HCT116 (cell line): Measurements from ENCODE around the gene SUPT20HL1. TPM values are rescaled to one million over a fixed set of nuclear protein-coding genes. Genes with fewer than 3 reads are reported as not detected.

Experiments
- ATAC-seq: fragments of 200-7000 bp; cut with Tn5 transposase; 2 replicates; pipeline ENCODE4 v1.9.1; 2020; ENCODE audit warnings: mild to moderate bottlenecking, moderate library complexity
- BruUV-seq: library from RNA; stranded (reverse); fragments of 400-500 nt; replicated peaks from 2 replicates; lab custom pipeline; 2021; lab: Mats Ljungman, UMichigan
- CTCF ChIA-PET: fragments of 300-600 bp; sonication (Branson Sonifier 250); formaldehyde crosslinking; loops from one replicate; lab custom pipeline; 2021; ENCODE audit warnings: antibody characterized with exemption; lab: Charles Lee
- POLR2A ChIA-PET: fragments of 300-600, 350-600 bp; sonication (Branson Sonifier 250); formaldehyde crosslinking; loops from one replicate; lab custom pipeline; 2021; ENCODE audit warnings: antibody characterized with exemption; lab: Charles Lee
- RAD21 ChIA-PET, 2 experiments: fragments of 300-600 bp; sonication (Branson Sonifier 250); formaldehyde crosslinking; loops; one replicate each; lab custom pipeline; 2023; ENCODE audit warnings: low total read pairs in 2 of 2; ENCODE audit not compliant: uncharacterized antibody in 2 of 2, unreplicated experiment in 2 of 2, low non-redundant PET in 1 of 2; lab: Charles Lee
- DNase-seq: peaks from one replicate; pipeline ENCODE4 v3.0.0-alpha.2; 2010; ENCODE audit warnings: low read depth, low spot score
- H2AFZ ChIP-seq: fragments of 200-600 bp; shearing (Covaris generic), sonication (generic); 2 replicates; pipeline ENCODE4 v1.6.1; 2017; ENCODE audit warnings: low read depth, mixed run types, mixed read lengths, antibody characterized with exemption, low read length; ENCODE audit not compliant: poor library complexity, severe bottlenecking
- H3K27ac ChIP-seq: 2 replicates; pipeline ENCODE4 v1.5.1; 2012; ENCODE audit warnings: low read depth, low read length
- H3K27me3 ChIP-seq: fragments of 200-600 bp; sonication (generic); 2 replicates; pipeline ENCODE4 v1.6.1; 2016; ENCODE audit warnings: mixed run types, low read length, mixed read lengths; ENCODE audit not compliant: insufficient read depth
- H3K36me3 ChIP-seq, 2 experiments: fragments of 200-500 bp in 1 of 2; fragments of 200-600 bp in 1 of 2; sonication (Bioruptor generic) in 1 of 2; sonication (generic) in 1 of 2; 2 replicates each; pipeline versions ENCODE4 v1.5.1 to v1.6.1; 2014 to 2016; ENCODE audit warnings: low read length in 2 of 2, inconsistent platforms in 1 of 2, mixed read lengths in 1 of 2, mixed run types in 1 of 2; ENCODE audit not compliant: insufficient read depth in 2 of 2, control insufficient read depth in 1 of 2
- H3K4me1 ChIP-seq, 2 experiments: fragments of 200-600 bp in 1 of 2; sonication (generic) in 1 of 2; 2 replicates each; pipeline versions ENCODE4 v1.5.1 to v1.6.1; 2012 to 2017; ENCODE audit warnings: low read length in 2 of 2, inconsistent platforms in 1 of 2, mild to moderate bottlenecking in 1 of 2, mixed read lengths in 1 of 2, mixed run types in 1 of 2, moderate library complexity in 1 of 2; ENCODE audit not compliant: insufficient read depth in 2 of 2, control insufficient read depth in 1 of 2
- H3K4me2 ChIP-seq: fragments of 200-600 bp; sonication (generic); 2 replicates; pipeline ENCODE4 v1.6.1; 2017; ENCODE audit warnings: mixed run types, low read length, mixed read lengths
- H3K4me3 ChIP-seq, 2 experiments: fragments of 200-600 bp in 1 of 2; sonication (generic) in 1 of 2; replicated peaks in 1 of 2; 2 replicates each; pipeline ENCODE4 v1.5.1; 2011 to 2016; ENCODE audit warnings: low read length in 2 of 2, control low read depth in 1 of 2, low read depth in 1 of 2, mild to moderate bottlenecking in 1 of 2, mixed read lengths in 1 of 2, mixed run types in 1 of 2
- H3K79me2 ChIP-seq: fragments of 200-600 bp; sonication (generic); 2 replicates; pipeline ENCODE4 v1.6.1; 2017; ENCODE audit warnings: mild to moderate bottlenecking, mixed run types, low read length, moderate library complexity, mixed read lengths; ENCODE audit not compliant: insufficient read depth
- H3K9ac ChIP-seq: fragments of 200-600 bp; sonication (generic); 2 replicates; pipeline ENCODE4 v1.6.1; 2016; ENCODE audit warnings: low read length, mixed read lengths
- H3K9me2 ChIP-seq: fragments of 200-600 bp; sonication (generic), shearing (Covaris generic); 2 replicates; pipeline ENCODE4 v1.6.1; 2017; ENCODE audit warnings: mixed run types, mild to moderate bottlenecking, moderate library complexity; ENCODE audit not compliant: insufficient read depth
- H3K9me3 ChIP-seq, 2 experiments: fragments of 200-500 bp in 1 of 2; fragments of 200-600 bp in 1 of 2; sonication (Bioruptor generic) in 1 of 2; sonication (generic) in 1 of 2; 2 replicates each; pipeline ENCODE4 v1.6.1; 2014 to 2017; ENCODE audit warnings: low read length in 2 of 2, mixed read lengths in 2 of 2, inconsistent platforms in 1 of 2, low read depth in 1 of 2, mild to moderate bottlenecking in 1 of 2, mixed run types in 1 of 2, moderate library complexity in 1 of 2; ENCODE audit not compliant: control insufficient read depth in 1 of 2, insufficient read depth in 1 of 2
- H4K20me1 ChIP-seq: fragments of 200-600 bp; sonication (generic), shearing (Covaris generic); 2 replicates; pipeline ENCODE4 v1.6.1; 2017; ENCODE audit warnings: mixed run types, mild to moderate bottlenecking, moderate library complexity; ENCODE audit not compliant: insufficient read depth
- CBX3 ChIP-seq: IDR thresholded peaks from 2 replicates; pipeline ENCODE4 v1.6.1; 2012; ENCODE audit warnings: low read depth
- ELF1 ChIP-seq: IDR thresholded peaks from 2 replicates; pipeline ENCODE4 v1.6.1; 2012; ENCODE audit warnings: low read depth, borderline replicate concordance
- EZH2 ChIP-seq: fragments of 200-600 bp; sonication (generic); IDR thresholded peaks from 2 replicates; pipeline ENCODE4 v1.6.1; 2017; ENCODE audit warnings: antibody characterized with exemption, mixed run types
- EZH2phosphoT487 ChIP-seq: fragments of 200-600 bp; IDR thresholded peaks from 2 replicates; pipeline ENCODE4 v1.6.1; 2018; ENCODE audit warnings: antibody characterized with exemption, borderline replicate concordance
- POLR2A ChIP-seq: IDR thresholded peaks from 2 replicates; pipeline ENCODE4 v1.7.0; 2011; ENCODE audit warnings: borderline replicate concordance; ENCODE audit not compliant: insufficient read depth, insufficient read length; ENCODE audit errors: extremely low read depth
- POLR2AphosphoS5 ChIP-seq: IDR thresholded peaks from 2 replicates; pipeline ENCODE4 v1.6.1; 2011; ENCODE audit warnings: mild to moderate bottlenecking, low read depth, low read length, moderate library complexity
- RAD21 ChIP-seq: IDR thresholded peaks from 2 replicates; pipeline ENCODE4 v1.6.1; 2012; ENCODE audit warnings: low read depth, mild to moderate bottlenecking
- SRF ChIP-seq: IDR thresholded peaks from 2 replicates; pipeline ENCODE4 v1.6.1; 2012; ENCODE audit warnings: low read depth
- TCF7L2 ChIP-seq: IDR thresholded peaks from 2 replicates; pipeline ENCODE4 v1.7.0; 2011; ENCODE audit warnings: borderline replicate concordance, inconsistent platforms; ENCODE audit not compliant: insufficient read depth, insufficient read length; ENCODE audit errors: extremely low read depth
- ZFX ChIP-seq: fragments of 450-650 bp; IDR thresholded peaks from 2 replicates; pipeline ENCODE4 v1.6.1; 2017
- ZNF274 ChIP-seq: fragments of 200-500 bp; sonication (Bioruptor generic); IDR thresholded peaks from 2 replicates; pipeline ENCODE4 v1.6.1; 2014; ENCODE audit warnings: mild to moderate bottlenecking, low read depth, low read length, inconsistent platforms
- intact Hi-C: fragments of 100-400 bp; cut with micrococcal nuclease; formaldehyde crosslinking; loops from 2 replicates; pipeline ENCODE4 v1.10.0; 2022
- total RNA-seq: library from RNA; stranded (reverse); gene quantifications from one replicate; pipeline ENCODE4 v1.2.1, GENCODE V29; 2021; ENCODE audit not compliant: unreplicated experiment
- TF ChIP-seq, protein P1 (sequence below): IDR thresholded peaks from 2 replicates; pipeline ENCODE4 v1.6.1; 2012
- TF ChIP-seq, protein P2 (sequence below), 3 experiments: fragments of 200-600 bp in 1 of 3; sonication (generic) in 1 of 3; IDR thresholded peaks in 2 of 3; conservative IDR thresholded peaks in 1 of 3; 2 replicates each; pipeline ENCODE4 v1.5.1; 2012 to 2017; ENCODE audit warnings: low read depth in 2 of 3, low read length in 2 of 3, antibody characterized with exemption in 1 of 3, borderline replicate concordance in 1 of 3, control low read depth in 1 of 3, mild to moderate bottlenecking in 1 of 3, mixed read lengths in 1 of 3, mixed run types in 1 of 3, moderate library complexity in 1 of 3; ENCODE audit not compliant: insufficient read depth in 1 of 3
- TF ChIP-seq, protein P3 (sequence below): IDR thresholded peaks from 2 replicates; pipeline ENCODE4 v1.6.1; 2011; ENCODE audit warnings: mild to moderate bottlenecking, low read length, moderate library complexity; ENCODE audit not compliant: insufficient replicate concordance; ENCODE audit errors: extremely low read depth

SUPT20HL1 gene
- total RNA-seq, 1 experiment from 2014 or later = not detected

- DNase-seq (no peak), ATAC-seq (no peak)
- Histone ChIP-seq H2AFZ (no peak overlapping the region), H3K27ac (no peak overlapping the region), H3K9me3 (no peaks in the 10 kb centered on the region), H3K9ac (no peak overlapping the region), H3K36me3 (no peaks in the 10 kb centered on the region), H3K27me3 (no peaks in the 10 kb centered on the region), H3K9me2 (no peaks in the 10 kb centered on the region), H3K4me2 (no peak overlapping the region), H3K4me3 (no peak overlapping the region), H3K4me1 (no peaks in the 10 kb centered on the region), H3K79me2 (no peaks in the 10 kb centered on the region), H4K20me1 (no peaks in the 10 kb centered on the region)
- no TSS peak for BruUV-seq
- ChIA-PET RAD21 (no interaction called here), CTCF (no interaction called here), POLR2A (no interaction called here)
- no peak for TF ChIP-seq ELF1
- TF ChIP-seq SRF = no peak
- no peak for TF ChIP-seq EZH2
- TF ChIP-seq, protein P1, sequence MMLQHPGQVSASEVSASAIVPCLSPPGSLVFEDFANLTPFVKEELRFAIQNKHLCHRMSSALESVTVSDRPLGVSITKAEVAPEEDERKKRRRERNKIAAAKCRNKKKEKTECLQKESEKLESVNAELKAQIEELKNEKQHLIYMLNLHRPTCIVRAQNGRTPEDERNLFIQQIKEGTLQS = no peak
- TF ChIP-seq ZNF274 = no peak
- TF ChIP-seq POLR2AphosphoS5 = no peak
- TF ChIP-seq, protein P2, sequence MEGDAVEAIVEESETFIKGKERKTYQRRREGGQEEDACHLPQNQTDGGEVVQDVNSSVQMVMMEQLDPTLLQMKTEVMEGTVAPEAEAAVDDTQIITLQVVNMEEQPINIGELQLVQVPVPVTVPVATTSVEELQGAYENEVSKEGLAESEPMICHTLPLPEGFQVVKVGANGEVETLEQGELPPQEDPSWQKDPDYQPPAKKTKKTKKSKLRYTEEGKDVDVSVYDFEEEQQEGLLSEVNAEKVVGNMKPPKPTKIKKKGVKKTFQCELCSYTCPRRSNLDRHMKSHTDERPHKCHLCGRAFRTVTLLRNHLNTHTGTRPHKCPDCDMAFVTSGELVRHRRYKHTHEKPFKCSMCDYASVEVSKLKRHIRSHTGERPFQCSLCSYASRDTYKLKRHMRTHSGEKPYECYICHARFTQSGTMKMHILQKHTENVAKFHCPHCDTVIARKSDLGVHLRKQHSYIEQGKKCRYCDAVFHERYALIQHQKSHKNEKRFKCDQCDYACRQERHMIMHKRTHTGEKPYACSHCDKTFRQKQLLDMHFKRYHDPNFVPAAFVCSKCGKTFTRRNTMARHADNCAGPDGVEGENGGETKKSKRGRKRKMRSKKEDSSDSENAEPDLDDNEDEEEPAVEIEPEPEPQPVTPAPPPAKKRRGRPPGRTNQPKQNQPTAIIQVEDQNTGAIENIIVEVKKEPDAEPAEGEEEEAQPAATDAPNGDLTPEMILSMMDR (IDR thresholded peaks at IDR 0.05 in 2 of 3, conservative IDR thresholded peaks at IDR 0.05 in 1 of 3; ENCODE audit: borderline replicate concordance in 1 of 3, insufficient read depth in 1 of 3, low read depth in 2 of 3, low read length in 2 of 3) = no peak
- no peak for TF ChIP-seq RAD21
- intact Hi-C loops = no loop called here
Observed at GRCh38 chrX:24343719-24344118, 16.7 kb upstream of the SUPT20HL1 start.

DNA sequence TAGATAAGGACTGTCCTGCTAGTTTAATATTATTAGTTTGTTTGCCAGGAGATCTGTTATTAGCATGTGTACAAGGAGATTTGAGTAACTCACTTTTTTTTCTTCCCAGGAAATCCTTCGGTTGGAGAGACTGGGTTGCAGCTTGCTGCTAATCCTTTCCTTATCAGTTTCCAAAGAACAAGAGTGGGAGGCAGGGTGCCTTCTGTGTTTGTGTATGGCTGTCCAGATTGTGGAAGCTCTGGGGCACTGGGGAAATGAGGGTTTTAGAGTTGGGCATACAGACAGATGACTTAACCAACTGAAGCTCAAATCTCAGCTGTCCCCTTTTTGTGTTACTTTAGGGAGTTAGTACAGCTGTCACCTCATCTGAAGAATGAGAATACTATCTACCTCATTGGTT is 12.6 kb upstream of the SUPT20HL1 start:
- CTCF ChIA-PET = no interaction called here
- Histone ChIP-seq H3K4me1 (no peaks in the 10 kb centered on the region), H3K9me3 (no peaks in the 10 kb centered on the region), H3K27ac (no peak overlapping the region), H3K36me3 (no peaks in the 10 kb centered on the region), H2AFZ (no peak overlapping the region), H3K9ac (no peak overlapping the region), H3K4me2 (no peak overlapping the region), H3K79me2 (no peaks in the 10 kb centered on the region), H3K27me3 (no peaks in the 10 kb centered on the region), H3K4me3 (no peak overlapping the region), H4K20me1 (no peaks in the 10 kb centered on the region), H3K9me2 (no peaks in the 10 kb centered on the region)
- POLR2A ChIA-PET = no interaction called here
- no peak for DNase-seq
- RAD21 ChIA-PET = no interaction called here
- no peak for ATAC-seq
- no TSS peak for BruUV-seq
- intact Hi-C loops = no loop called here
- TF ChIP-seq POLR2A = no peak
- TF ChIP-seq TCF7L2 = no peak
- TF ChIP-seq CBX3 = no peak
- no peak for TF ChIP-seq RAD21
- TF ChIP-seq, protein P3, sequence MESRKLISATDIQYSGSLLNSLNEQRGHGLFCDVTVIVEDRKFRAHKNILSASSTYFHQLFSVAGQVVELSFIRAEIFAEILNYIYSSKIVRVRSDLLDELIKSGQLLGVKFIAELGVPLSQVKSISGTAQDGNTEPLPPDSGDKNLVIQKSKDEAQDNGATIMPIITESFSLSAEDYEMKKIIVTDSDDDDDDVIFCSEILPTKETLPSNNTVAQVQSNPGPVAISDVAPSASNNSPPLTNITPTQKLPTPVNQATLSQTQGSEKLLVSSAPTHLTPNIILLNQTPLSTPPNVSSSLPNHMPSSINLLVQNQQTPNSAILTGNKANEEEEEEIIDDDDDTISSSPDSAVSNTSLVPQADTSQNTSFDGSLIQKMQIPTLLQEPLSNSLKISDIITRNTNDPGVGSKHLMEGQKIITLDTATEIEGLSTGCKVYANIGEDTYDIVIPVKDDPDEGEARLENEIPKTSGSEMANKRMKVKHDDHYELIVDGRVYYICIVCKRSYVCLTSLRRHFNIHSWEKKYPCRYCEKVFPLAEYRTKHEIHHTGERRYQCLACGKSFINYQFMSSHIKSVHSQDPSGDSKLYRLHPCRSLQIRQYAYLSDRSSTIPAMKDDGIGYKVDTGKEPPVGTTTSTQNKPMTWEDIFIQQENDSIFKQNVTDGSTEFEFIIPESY = no peak
- TF ChIP-seq ELF1 = no peak
- no peak for TF ChIP-seq ZNF274
- no peak for TF ChIP-seq EZH2phosphoT487
- TF ChIP-seq ZFX = no peak
- no peak for TF ChIP-seq EZH2
